Esophagus squamous epithelium (tissue), 5 donors: ENCODE data around the gene RIMS4. TPM values are rescaled to one million over a fixed set of nuclear protein-coding genes. Genes with fewer than 3 reads are reported as not detected.

Source experiments
- DNase-seq: peaks from one replicate; lab custom pipeline; 2025; lab: John Stamatoyannopoulos, UW
- H3K27ac ChIP-seq, 4 donors: fragments of 200-600 bp; sonication (generic); one replicate each; pipeline ENCODE4 v1.5.1; 2016 to 2019; ENCODE audit warnings: mild to moderate bottlenecking in 1 of 4
- H3K27me3 ChIP-seq, 4 donors: fragments of 200-600 bp; sonication (generic); 1 replicate in 3 of 4; 2 replicates in 1 of 4; pipeline versions ENCODE4 v1.5.1 to v1.6.0; 2017 to 2021; ENCODE audit warnings: antibody characterized with exemption in 1 of 4
- H3K36me3 ChIP-seq, 3 donors: fragments of 200-600 bp; sonication (generic); one replicate each; pipeline ENCODE4 v1.5.1; 2016 to 2019
- H3K4me1 ChIP-seq, 3 donors: fragments of 200-600 bp; sonication (generic); one replicate each; pipeline ENCODE4 v1.5.1; 2017 to 2019
- H3K4me3 ChIP-seq, 4 donors: fragments of 200-600 bp; sonication (generic); 1 replicate in 3 of 4; 2 replicates in 1 of 4; pipeline ENCODE4 v1.5.1; 2016 to 2019; ENCODE audit warnings: mild to moderate bottlenecking in 2 of 4, moderate library complexity in 1 of 4
- H3K9me3 ChIP-seq, 3 donors: fragments of 200-600 bp; sonication (generic); one replicate each; pipeline ENCODE4 v1.5.1; 2016 to 2019
- CTCF ChIP-seq, 6 experiments: fragments of 450-650 bp in 4 of 6; fragments of 200-600 bp in 2 of 6; sonication (generic) in 2 of 6; IDR thresholded peaks; one replicate each; pipeline ENCODE4 v1.5.1; 2016 to 2019; ENCODE audit warnings: antibody characterized with exemption in 6 of 6, mild to moderate bottlenecking in 4 of 6, moderate library complexity in 4 of 6
- POLR2A ChIP-seq, 4 donors: fragments of 450-650 bp; IDR thresholded peaks; one replicate each; pipeline ENCODE4 v1.6.1; 2017; ENCODE audit warnings: antibody characterized with exemption in 4 of 4, mild to moderate bottlenecking in 4 of 4, moderate library complexity in 3 of 4
- WGBS, 2 donors: methylation state at CpG; one replicate each; pipeline ENCODE4 v1.1.5; 2018; 5-methylcytosine and 5-hydroxymethylcytosine counted together
- intact Hi-C: fragments of 100-400 bp; cut with DNase I; formaldehyde crosslinking; loops from one replicate; pipeline ENCODE4 v1.15.0; 2022
- total RNA-seq, 4 donors: library from RNA; depleted of rRNA; stranded (reverse); fragments of >200 nt; gene quantifications; one replicate each; pipeline ENCODE4 v1.1.0, GENCODE V29; 2016
- donor health status: DM: yes; HTN: yes; CAD: no.

Gene RIMS4
- total RNA-seq, 4 donors from 2014 or later, result 0.32 to 1.7 TPM; not detected in 2

GRCh38 chr20:44785768-44786167, 24.6 kb downstream of the RIMS4 start:
- intact Hi-C loops, result no loop called here
- peaks cover 0 to 50% (median 0%) of the 10 kb centered on the region in 4 donors for H3K27me3 ChIP-seq
- no peaks in the 10 kb centered on the region for H3K4me1 ChIP-seq
- H3K27ac ChIP-seq, result no peak overlapping the region
- H3K4me3 ChIP-seq, result no peak overlapping the region
- WGBS, 2 donors, result 29% methylated on average over 1 of the region's 1 CpG; no CpG with 5 or more reads in 1 of the 2 donors
- no peaks in the 10 kb centered on the region for H3K36me3 ChIP-seq
- TF ChIP-seq POLR2A (IDR thresholded peaks at IDR 0.05) (no peak), CTCF (IDR thresholded peaks at IDR 0.05) (no peak)
- H3K9me3 ChIP-seq, result no peaks in the 10 kb centered on the region
- no peak for DNase-seq

GRCh38 chr20:44784688-44785087, 25.7 kb downstream of the RIMS4 start:
- TF ChIP-seq CTCF (IDR thresholded peaks at IDR 0.05) (no peak), POLR2A (IDR thresholded peaks at IDR 0.05) (no peak)
- Histone ChIP-seq H3K4me1 (no peaks in the 10 kb centered on the region), H3K4me3 (no peak overlapping the region), H3K36me3 (no peaks in the 10 kb centered on the region), H3K27ac (no peak overlapping the region), H3K9me3 (no peaks in the 10 kb centered on the region), H3K27me3 (peaks cover 0 to 39% (median 0%) of the 10 kb centered on the region in 4 donors)
- DNase-seq, result no peak
- 55 to 79% methylated on average over 1 of the region's 1 CpG for WGBS, 2 donors
- intact Hi-C loops, result no loop called here

- intact Hi-C loops, result no loop called here
These were observed 28.6 kb downstream of the RIMS4 start for GRCh38 chr20:44781791-44782190.

GRCh38 chr20:44781118-44781517, 29.2 kb downstream of the RIMS4 start:
- Histone ChIP-seq H3K9me3 (no peaks in the 10 kb centered on the region), H3K4me3 (no peak overlapping the region), H3K27ac (no peak overlapping the region), H3K36me3 (no peaks in the 10 kb centered on the region), H3K27me3 (peaks cover 0 to 19% (median 0%) of the 10 kb centered on the region in 4 donors), H3K4me1 (no peaks in the 10 kb centered on the region)
- DNase-seq, result no peak
- TF ChIP-seq POLR2A (IDR thresholded peaks at IDR 0.05), result no peak
- no peak for TF ChIP-seq CTCF (IDR thresholded peaks at IDR 0.05)
- 60 to 77% methylated on average over 3 of the region's 3 CpGs for WGBS, 2 donors
- intact Hi-C loops, result no loop called here

More at GRCh38 chr20:44781791-44782190, 28.6 kb downstream of the RIMS4 start:
- TF ChIP-seq POLR2A (IDR thresholded peaks at IDR 0.05) (no peak), CTCF (IDR thresholded peaks at IDR 0.05) (no peak)
- Histone ChIP-seq H3K36me3 (no peaks in the 10 kb centered on the region), H3K27ac (no peak overlapping the region), H3K9me3 (no peaks in the 10 kb centered on the region), H3K27me3 (peaks cover 0 to 18% (median 0%) of the 10 kb centered on the region in 4 donors), H3K4me3 (no peak overlapping the region), H3K4me1 (no peaks in the 10 kb centered on the region)
- no peak for DNase-seq
- WGBS, 2 donors, result 62 to 65% methylated on average over 3 of the region's 3 CpGs

- Histone ChIP-seq H3K4me1 (no peaks in the 10 kb centered on the region), H3K27me3 (peaks cover 0 to 24% (median 0%) of the 10 kb centered on the region in 4 donors), H3K36me3 (no peaks in the 10 kb centered on the region), H3K27ac (no peak overlapping the region), H3K4me3 (no peak overlapping the region), H3K9me3 (no peaks in the 10 kb centered on the region)
- intact Hi-C loops, result no loop called here
- 25 to 31% methylated on average over 5 of the region's 5 CpGs for WGBS, 2 donors
- DNase-seq, result no peak
- TF ChIP-seq POLR2A (IDR thresholded peaks at IDR 0.05) (no peak), CTCF (IDR thresholded peaks at IDR 0.05) (no peak)
These were observed 30.1 kb downstream of the RIMS4 start for GRCh38 chr20:44780226-44780625.
